A673 (cell line): ENCODE results near the gene VAMP3. TPM values are rescaled to one million over a fixed set of nuclear protein-coding genes. Genes with fewer than 3 reads are reported as not detected.

Experiments
- BruUV-seq: library from RNA; stranded (reverse); fragments of 400-500 nt; replicated peaks from 2 replicates; lab custom pipeline; 2021; lab: Mats Ljungman, UMichigan
- CTCF ChIA-PET: fragments of 300-600 bp; sonication (Branson Sonifier 250); formaldehyde crosslinking; loops from one replicate; lab custom pipeline; 2022; ENCODE audit warnings: antibody characterized with exemption; lab: Charles Lee
- POLR2A ChIA-PET: fragments of 300-600 bp; sonication (Branson Sonifier 250); formaldehyde crosslinking; loops from one replicate; lab custom pipeline; 2022; ENCODE audit warnings: antibody characterized with exemption; ENCODE audit not compliant: low non-redundant PET; lab: Charles Lee
- DNase-seq: peaks from one replicate; pipeline ENCODE4 v3.0.0-alpha.2; 2015; ENCODE audit warnings: low spot score
- H3K27ac ChIP-seq: fragments of 200-600 bp; sonication (generic); 2 replicates; pipeline ENCODE4 v1.5.1; 2016; ENCODE audit warnings: mixed run types, low read depth, mild to moderate bottlenecking, mixed read lengths, antibody characterized with exemption, low read length; ENCODE audit not compliant: poor library complexity, severe bottlenecking
- H3K27me3 ChIP-seq: fragments of 200-600 bp; sonication (generic); replicated peaks from 2 replicates; pipeline ENCODE4 v1.6.1; 2017; ENCODE audit warnings: mixed run types, low read depth, mild to moderate bottlenecking, mixed read lengths, antibody characterized with exemption, low read length; ENCODE audit not compliant: insufficient read depth, poor library complexity
- H3K36me3 ChIP-seq: fragments of 200-600 bp; sonication (generic); 2 replicates; pipeline ENCODE4 v1.6.1; 2016; ENCODE audit warnings: mixed run types, mild to moderate bottlenecking, mixed read lengths, antibody characterized with exemption, low read length; ENCODE audit not compliant: insufficient read depth, poor library complexity, severe bottlenecking
- H3K4me1 ChIP-seq: fragments of 200-600 bp; sonication (generic); 2 replicates; pipeline ENCODE4 v1.6.1; 2017; ENCODE audit warnings: mixed run types, mild to moderate bottlenecking, mixed read lengths, antibody characterized with exemption, low read length; ENCODE audit not compliant: insufficient read depth, poor library complexity, severe bottlenecking
- H3K4me3 ChIP-seq: fragments of 200-600 bp; sonication (generic); 2 replicates; pipeline ENCODE4 v1.5.1; 2016; ENCODE audit warnings: low read depth, mixed run types, mild to moderate bottlenecking, mixed read lengths, low read length; ENCODE audit not compliant: poor library complexity, severe bottlenecking
- H3K9me3 ChIP-seq: fragments of 200-600 bp; sonication (generic); 2 replicates; pipeline ENCODE4 v1.6.1; 2016; ENCODE audit warnings: mixed run types, low read depth, mild to moderate bottlenecking, mixed read lengths, antibody characterized with exemption, low read length; ENCODE audit not compliant: poor library complexity, severe bottlenecking
- EZH2 ChIP-seq: fragments of 200-600 bp; sonication (generic); IDR thresholded peaks from 2 replicates; pipeline ENCODE4 v1.6.1; 2017; ENCODE audit warnings: borderline replicate concordance, low read depth, mild to moderate bottlenecking, mixed read lengths, antibody characterized with exemption, low read length; ENCODE audit not compliant: poor library complexity, severe bottlenecking
- intact Hi-C: fragments of 100-400 bp; cut with micrococcal nuclease; formaldehyde crosslinking; loops from one replicate; pipeline ENCODE4 v1.10.0; 2022; ENCODE audit not compliant: unreplicated experiment
- total RNA-seq: library from RNA; stranded (reverse); gene quantifications from 2 replicates; pipeline ENCODE4 v1.2.3, GENCODE V29; 2021
- TF ChIP-seq, protein P1 (sequence below): fragments of 300-800, 200-600 bp; sonication (generic); conservative IDR thresholded peaks from 2 replicates; pipeline ENCODE4 v1.5.1; 2017; ENCODE audit warnings: low read depth, mild to moderate bottlenecking, antibody characterized with exemption, low read length, moderate library complexity, mixed read lengths

VAMP3 gene
- total RNA-seq, 1 experiment from 2014 or later: 76.2 TPM

DNA sequence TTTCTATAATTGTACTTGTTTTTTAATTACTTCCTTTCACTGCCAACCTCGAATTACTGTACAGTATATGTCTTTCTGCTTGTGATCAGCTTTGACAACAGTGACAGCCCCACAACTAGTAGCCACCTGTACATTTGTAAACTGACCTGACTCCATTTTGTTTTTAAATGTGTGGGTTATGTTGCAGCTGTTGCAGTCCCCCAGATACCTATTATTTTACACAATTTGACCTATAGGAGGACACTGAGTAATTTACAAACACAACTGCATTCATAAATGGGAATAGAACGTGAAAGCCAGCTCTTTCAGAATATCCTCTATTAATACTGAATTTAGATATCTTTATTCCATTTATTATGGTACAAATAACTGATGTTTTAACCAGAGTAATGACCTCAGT is 2.5 kb upstream of the VAMP3 start:
- BruUV-seq: no TSS peak
- H3K4me1 ChIP-seq: peaks cover 8% of the 10 kb centered on the region
- TF ChIP-seq, protein P1, sequence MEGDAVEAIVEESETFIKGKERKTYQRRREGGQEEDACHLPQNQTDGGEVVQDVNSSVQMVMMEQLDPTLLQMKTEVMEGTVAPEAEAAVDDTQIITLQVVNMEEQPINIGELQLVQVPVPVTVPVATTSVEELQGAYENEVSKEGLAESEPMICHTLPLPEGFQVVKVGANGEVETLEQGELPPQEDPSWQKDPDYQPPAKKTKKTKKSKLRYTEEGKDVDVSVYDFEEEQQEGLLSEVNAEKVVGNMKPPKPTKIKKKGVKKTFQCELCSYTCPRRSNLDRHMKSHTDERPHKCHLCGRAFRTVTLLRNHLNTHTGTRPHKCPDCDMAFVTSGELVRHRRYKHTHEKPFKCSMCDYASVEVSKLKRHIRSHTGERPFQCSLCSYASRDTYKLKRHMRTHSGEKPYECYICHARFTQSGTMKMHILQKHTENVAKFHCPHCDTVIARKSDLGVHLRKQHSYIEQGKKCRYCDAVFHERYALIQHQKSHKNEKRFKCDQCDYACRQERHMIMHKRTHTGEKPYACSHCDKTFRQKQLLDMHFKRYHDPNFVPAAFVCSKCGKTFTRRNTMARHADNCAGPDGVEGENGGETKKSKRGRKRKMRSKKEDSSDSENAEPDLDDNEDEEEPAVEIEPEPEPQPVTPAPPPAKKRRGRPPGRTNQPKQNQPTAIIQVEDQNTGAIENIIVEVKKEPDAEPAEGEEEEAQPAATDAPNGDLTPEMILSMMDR: no peak
- TF ChIP-seq EZH2: no peak
- H3K4me3 ChIP-seq: no peak overlapping the region
- ChIA-PET CTCF (interaction anchor here (0.8 kb wide), 1 partner anchor 15 kb away, joined by 3 read pairs; no protein-coding TSS in a partner anchor), POLR2A (interaction anchor here (0.5 kb wide), 1 partner anchor 983 kb away, joined by 3 read pairs; the partner anchor contains the start of gene CAMTA1)
- no peaks in the 10 kb centered on the region for H3K27me3 ChIP-seq
- DNase-seq: no peak
- H3K36me3 ChIP-seq: no peaks in the 10 kb centered on the region
- no peak overlapping the region for H3K27ac ChIP-seq
- intact Hi-C loops: no loop called here
- no peaks in the 10 kb centered on the region for H3K9me3 ChIP-seq

DNA sequence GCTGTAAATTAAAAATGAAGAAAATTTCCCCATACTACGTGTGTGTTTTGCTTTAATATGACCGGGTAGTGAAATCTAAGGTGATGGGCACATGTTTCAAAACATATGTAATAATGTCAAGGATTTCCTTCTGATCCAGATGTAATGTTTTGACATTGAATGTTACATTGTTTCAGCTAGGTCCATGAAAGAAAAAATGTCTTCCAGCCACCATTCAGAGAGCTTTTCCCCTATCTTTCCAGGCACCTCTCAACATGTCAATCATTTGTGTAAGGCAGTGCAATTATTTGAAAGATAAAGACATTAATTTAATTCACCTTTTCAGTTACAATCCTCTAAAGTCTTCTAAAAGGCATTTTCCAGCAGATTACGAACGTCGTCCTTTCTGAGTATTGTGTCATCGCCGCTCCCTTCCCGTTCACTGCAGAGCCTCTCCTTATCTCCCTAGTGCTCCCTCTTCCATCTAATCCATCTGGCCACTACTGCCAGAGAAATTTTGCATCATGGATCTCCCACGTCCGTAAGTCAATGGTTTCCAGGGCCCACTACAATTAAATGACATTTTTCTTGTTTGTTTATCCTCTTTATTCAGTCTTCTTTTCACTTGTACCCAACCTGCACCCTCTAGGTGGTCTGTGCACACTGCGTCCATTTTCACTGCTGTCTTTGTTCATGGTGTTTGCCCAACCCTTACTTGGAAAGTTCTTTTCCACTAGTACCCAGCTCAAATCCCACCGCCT is 1.3 kb upstream of the VAMP3 start:
- ChIA-PET POLR2A (no interaction called here), CTCF (interaction anchor here (0.5 to 0.6 kb wide), 2 partner anchors 14 to 116 kb away, joined by 4 to 8 read pairs; no protein-coding TSS in a partner anchor)
- H3K4me1 ChIP-seq: peaks cover 8% of the 10 kb centered on the region
- intact Hi-C loops: no loop called here
- H3K27ac ChIP-seq: no peak overlapping the region
- H3K4me3 ChIP-seq: no peak overlapping the region
- H3K9me3 ChIP-seq: no peaks in the 10 kb centered on the region
- no TSS peak for BruUV-seq
- DNase-seq: no peak
- no peaks in the 10 kb centered on the region for H3K36me3 ChIP-seq
- TF ChIP-seq, protein P1: no peak
- TF ChIP-seq EZH2: no peak
- H3K27me3 ChIP-seq: no peaks in the 10 kb centered on the region

DNA sequence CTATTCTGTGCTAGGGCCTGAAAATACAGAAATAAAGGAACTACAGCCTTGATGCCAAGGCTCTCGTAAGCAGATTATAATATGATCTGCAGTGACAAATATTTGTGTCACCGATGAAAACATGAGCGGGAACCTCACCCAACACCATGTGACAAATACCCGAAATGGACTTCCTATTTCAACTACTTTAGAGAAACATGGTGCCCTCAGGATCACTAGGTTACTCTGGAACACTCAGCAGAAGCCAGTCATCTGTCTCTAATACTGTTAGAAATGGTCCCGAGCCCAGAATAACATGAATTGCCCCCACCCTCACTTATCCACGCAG is 463 bp upstream of the VAMP3 start:
- H3K4me3 ChIP-seq: peak overlapping the region; percentile 97
- no peak for DNase-seq
- CTCF ChIA-PET: interaction anchor here (0.6 kb wide), 1 partner anchor 117 kb away, joined by 4 read pairs; no protein-coding TSS in a partner anchor
- intact Hi-C loops: no loop called here
- POLR2A ChIA-PET: no interaction called here
- H3K36me3 ChIP-seq: no peaks in the 10 kb centered on the region
- H3K27me3 ChIP-seq: no peaks in the 10 kb centered on the region
- no TSS peak for BruUV-seq
- H3K4me1 ChIP-seq: peaks cover 8% of the 10 kb centered on the region
- TF ChIP-seq, protein P1: no peak
- no peak for TF ChIP-seq EZH2
- no peaks in the 10 kb centered on the region for H3K9me3 ChIP-seq
- no peak overlapping the region for H3K27ac ChIP-seq
